SK-N-MC (cell line): Measurements from ENCODE around the gene CRY2.
A peak's percentile ranks its signal among the peaks of the same experiment; 100 is the strongest.
"Not testable (repeated sequence)": the region's sequence is repeated elsewhere in the genome, so short reads cannot be mapped to it uniquely, and the experiment has no call there.

Source experiments
- DNase-seq: peaks from one replicate; pipeline ENCODE4 v3.0.0-alpha.2; 2011; ENCODE audit warnings: low read depth, low spot score
- H3K27ac ChIP-seq: fragments of 200-600 bp; sonication (generic); 2 replicates; pipeline ENCODE4 v1.5.1; 2016; ENCODE audit warnings: mixed run types
- H3K36me3 ChIP-seq: fragments of 200-600 bp; sonication (generic); 2 replicates; pipeline ENCODE4 v1.6.1; 2017; ENCODE audit warnings: antibody characterized with exemption, low read length, mixed read lengths; ENCODE audit not compliant: insufficient read depth
- H3K4me3 ChIP-seq: fragments of 200-600 bp; sonication (generic); 2 replicates; pipeline ENCODE4 v1.5.1; 2016
- H3K9ac ChIP-seq: fragments of 200-600 bp; sonication (generic); 2 replicates; pipeline ENCODE4 v1.8.0; 2017; ENCODE audit warnings: mixed run types, mixed read lengths; ENCODE audit not compliant: insufficient read length
- H3K9me3 ChIP-seq: fragments of 200-600 bp; sonication (generic); 2 replicates; pipeline ENCODE4 v1.6.1; 2017; ENCODE audit warnings: low read depth, mild to moderate bottlenecking, antibody characterized with exemption, low read length, moderate library complexity, mixed read lengths
- EZH2 ChIP-seq: fragments of 200-600 bp; sonication (generic); IDR thresholded peaks from one replicate; pipeline ENCODE4 v1.6.1; 2017; ENCODE audit warnings: antibody characterized with exemption
- FOXP2 ChIP-seq: optimal IDR thresholded peaks from 2 replicates; pipeline ENCODE3; 2011; ENCODE audit warnings: mild to moderate bottlenecking, moderate library complexity; ENCODE audit not compliant: insufficient read depth; ENCODE audit errors: extremely low read length, control extremely low read depth
- POLR2AphosphoS5 ChIP-seq: IDR thresholded peaks from 2 replicates; pipeline ENCODE4 v1.6.1; 2012; ENCODE audit warnings: mild to moderate bottlenecking, low read depth, low read length, borderline replicate concordance

Gene CRY2

DNA sequence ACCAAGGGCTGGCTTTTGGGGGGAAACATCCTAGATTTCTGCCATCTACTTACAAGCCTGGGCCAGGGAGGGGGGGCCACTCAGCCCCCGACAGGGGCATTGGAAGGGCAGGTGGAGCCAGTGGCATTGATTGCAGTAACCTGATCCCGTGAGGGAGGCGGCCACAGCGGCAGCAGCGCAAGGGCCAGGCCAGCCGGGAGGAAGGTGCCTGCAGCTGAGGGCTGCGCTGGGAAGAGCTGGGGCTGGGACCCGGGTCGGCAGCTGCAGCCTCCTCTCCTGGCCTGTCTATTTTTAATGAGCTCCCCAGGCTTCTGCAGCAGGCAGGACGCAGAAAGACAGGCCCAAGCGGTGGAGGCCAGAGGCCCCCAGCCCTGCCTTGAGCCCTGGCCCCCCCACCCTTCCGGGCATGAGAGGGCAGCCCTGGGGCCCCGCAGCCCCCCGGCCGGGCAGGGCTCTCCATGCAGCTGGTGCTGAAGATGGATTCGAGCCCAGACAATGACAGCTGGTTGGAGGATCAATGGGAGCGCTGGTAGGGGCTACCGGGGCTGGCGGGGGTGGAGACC is 49.2 kb downstream of the CRY2 start:
- Histone ChIP-seq H3K4me3 (no peak overlapping the region), H3K36me3 (no peaks in the 10 kb centered on the region), H3K9me3 (no peaks in the 10 kb centered on the region), H3K9ac (no peak overlapping the region), H3K27ac (no peak overlapping the region)
- DNase-seq, result no peak
- TF ChIP-seq EZH2 (no peak), FOXP2 (no peak), POLR2AphosphoS5 (no peak)

DNA sequence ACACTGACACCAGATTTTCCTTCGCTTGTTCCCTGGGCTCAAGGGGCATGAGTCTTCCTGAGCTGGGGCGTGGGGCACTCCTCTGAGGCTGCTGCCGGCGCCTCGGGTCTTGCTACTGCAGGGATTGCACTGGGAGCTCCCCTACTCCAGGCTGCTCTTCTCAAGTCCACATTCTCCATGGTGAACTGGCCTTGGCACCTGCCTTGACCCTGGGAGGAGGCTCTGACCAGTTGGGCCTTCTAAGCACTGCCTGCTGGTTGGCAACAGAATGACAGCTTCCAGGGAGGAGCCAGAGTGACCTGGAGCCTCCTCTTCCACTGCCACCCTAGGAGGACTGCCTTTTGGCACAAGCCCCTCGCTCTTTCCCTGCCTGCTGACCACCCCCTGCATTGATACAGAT is 50.3 kb downstream of the CRY2 start:
- H3K36me3 ChIP-seq, result no peaks in the 10 kb centered on the region
- H3K9me3 ChIP-seq, result no peaks in the 10 kb centered on the region
- no peak overlapping the region for H3K4me3 ChIP-seq
- TF ChIP-seq FOXP2 (no peak), POLR2AphosphoS5 (no peak), EZH2 (no peak)
- no peak for DNase-seq
- no peak overlapping the region for H3K27ac ChIP-seq
- H3K9ac ChIP-seq, result no peak overlapping the region

DNA sequence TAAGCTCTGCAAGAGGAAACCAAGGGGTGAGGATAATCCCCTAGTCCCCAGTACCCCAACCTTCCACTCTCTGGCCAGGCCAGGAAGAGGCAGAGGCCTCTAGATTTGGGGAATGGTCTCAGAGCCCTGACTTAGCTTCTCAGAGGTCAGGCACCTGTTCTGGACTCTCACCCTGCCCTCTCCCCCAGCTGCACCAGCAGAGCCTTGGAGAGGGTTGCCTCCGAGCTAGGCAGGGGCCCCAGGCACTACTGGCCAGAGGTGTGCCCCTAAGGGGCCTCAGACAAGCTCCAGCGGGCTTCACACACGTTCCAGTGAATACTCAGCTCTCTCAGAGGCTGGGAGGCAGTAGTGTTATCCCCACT is 51.8 kb downstream of the CRY2 start:
- TF ChIP-seq POLR2AphosphoS5 (no peak), EZH2 (no peak), FOXP2 (no peak)
- no peak overlapping the region for H3K27ac ChIP-seq
- no peaks in the 10 kb centered on the region for H3K9me3 ChIP-seq
- H3K9ac ChIP-seq, result no peak overlapping the region
- no peak for DNase-seq
- H3K36me3 ChIP-seq, result no peaks in the 10 kb centered on the region
- no peak overlapping the region for H3K4me3 ChIP-seq

DNA sequence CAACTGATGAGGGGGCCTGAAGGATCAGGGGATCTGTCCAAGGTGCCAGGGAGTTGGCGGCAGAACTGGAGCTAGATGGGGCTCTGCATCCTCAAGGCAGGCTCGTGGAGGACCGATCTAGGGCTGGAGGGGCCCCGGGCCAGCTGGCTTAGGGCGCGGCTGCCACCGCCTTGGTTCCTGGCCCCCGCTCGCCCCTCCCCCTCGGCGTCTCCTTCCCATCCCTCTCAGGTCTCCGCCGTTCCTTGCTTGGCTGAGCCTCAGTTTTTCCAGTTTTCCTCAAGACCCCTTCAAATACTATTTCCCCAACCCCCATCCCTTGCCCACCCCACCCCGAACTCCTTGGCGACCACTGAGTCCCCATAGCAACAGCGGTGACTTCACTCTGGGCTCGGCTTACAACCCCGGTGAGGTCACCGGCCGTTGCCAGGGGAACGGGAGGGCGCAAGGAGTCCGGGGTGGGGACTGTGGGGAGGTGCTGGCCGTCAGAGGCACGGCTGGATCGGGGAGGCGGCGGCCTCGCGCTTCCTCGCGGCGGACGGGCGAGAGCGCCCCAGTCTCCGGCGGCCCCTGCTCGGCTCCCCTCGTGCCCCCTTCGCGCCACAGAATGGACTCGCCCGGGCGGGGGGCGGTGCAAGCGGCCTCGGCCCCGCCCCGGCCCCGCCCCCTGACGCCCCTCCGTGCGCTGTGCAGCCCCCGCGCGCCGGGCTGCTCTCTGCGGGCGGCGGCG is 52.3 kb downstream of the CRY2 start:
- H3K4me3 ChIP-seq, result peak overlapping the region; percentile 79
- DNase-seq, result no peak
- H3K9me3 ChIP-seq, result no peaks in the 10 kb centered on the region
- no peak overlapping the region for H3K9ac ChIP-seq
- TF ChIP-seq FOXP2 (no peak), POLR2AphosphoS5 (no peak), EZH2 (no peak)
- H3K36me3 ChIP-seq, result no peaks in the 10 kb centered on the region
- no peak overlapping the region for H3K27ac ChIP-seq

DNA sequence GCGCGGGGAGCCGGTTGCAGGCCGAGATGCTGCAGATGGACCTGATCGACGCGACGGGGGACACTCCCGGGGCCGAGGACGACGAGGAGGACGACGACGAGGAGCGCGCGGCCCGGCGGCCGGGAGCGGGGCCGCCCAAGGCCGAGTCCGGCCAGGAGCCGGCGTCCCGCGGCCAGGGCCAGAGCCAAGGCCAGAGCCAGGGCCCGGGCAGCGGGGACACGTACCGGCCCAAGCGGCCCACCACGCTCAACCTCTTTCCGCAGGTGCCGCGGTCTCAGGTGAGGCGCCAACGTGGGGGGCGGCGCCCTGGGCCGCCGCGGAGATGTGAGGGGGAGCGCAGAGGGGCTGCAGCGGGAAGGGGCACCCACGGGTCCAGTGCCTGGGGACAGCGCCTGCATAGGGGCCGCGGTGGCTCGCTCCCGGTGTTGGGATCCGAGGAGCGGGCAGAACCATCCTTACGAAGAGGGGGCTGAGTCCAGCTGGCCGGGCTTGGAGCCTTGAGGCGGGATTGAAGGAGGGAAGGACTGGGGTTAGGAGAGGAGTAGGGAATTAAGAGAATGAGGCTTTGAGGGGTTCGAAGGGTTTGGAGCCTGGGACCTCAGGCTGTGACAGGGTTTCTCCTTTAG is 53.0 kb downstream of the CRY2 start:
- not testable (repeated sequence) for H3K9ac ChIP-seq, DNase-seq, H3K27ac ChIP-seq, H3K9me3 ChIP-seq, H3K36me3 ChIP-seq
- H3K4me3 ChIP-seq, result peak overlapping the region; percentile 79

DNA sequence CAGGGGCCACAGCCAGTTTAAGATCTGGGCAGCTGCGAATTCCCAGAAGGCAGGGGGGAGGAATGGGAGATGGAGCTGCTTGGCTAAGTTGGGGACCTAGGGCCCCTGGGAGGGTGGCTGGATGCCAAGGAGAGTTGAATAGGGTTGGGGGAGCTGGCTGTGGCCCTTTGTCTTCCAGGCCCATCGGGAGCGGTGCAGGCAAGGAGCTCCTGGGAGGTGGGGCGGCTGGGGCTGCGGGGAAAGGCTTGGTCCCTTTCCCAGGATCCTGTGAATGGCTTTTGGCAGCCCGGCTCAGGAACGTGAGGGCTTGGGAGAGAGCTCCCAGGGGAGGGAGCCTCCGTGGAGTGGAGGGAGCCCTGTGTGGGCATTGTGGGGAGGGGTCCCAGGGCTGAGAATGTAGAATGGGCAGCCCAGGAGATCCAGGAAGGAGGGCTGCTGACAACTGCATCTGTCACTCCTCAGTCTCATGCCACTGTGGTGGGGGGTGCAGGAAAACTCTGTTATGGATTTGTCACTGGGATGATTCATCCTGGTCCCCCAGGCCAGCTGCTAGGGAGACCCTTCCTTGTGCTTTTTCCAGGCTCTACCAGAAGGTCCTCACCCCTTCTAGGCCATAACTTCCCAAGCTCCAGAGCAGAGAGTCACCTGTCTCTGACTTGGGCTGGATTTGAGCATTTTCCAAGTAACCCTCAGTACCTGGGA is 53.8 kb downstream of the CRY2 start:
- no peak for DNase-seq
- H3K27ac ChIP-seq, result no peak overlapping the region
- H3K9me3 ChIP-seq, result no peaks in the 10 kb centered on the region
- no peaks in the 10 kb centered on the region for H3K36me3 ChIP-seq
- peak overlapping the region; percentile 79; the same call in 1 of the 2 replicates for H3K4me3 ChIP-seq
- no peak for TF ChIP-seq POLR2AphosphoS5
- TF ChIP-seq EZH2, result no peak
- no peak for TF ChIP-seq FOXP2
- no peak overlapping the region for H3K9ac ChIP-seq

DNA sequence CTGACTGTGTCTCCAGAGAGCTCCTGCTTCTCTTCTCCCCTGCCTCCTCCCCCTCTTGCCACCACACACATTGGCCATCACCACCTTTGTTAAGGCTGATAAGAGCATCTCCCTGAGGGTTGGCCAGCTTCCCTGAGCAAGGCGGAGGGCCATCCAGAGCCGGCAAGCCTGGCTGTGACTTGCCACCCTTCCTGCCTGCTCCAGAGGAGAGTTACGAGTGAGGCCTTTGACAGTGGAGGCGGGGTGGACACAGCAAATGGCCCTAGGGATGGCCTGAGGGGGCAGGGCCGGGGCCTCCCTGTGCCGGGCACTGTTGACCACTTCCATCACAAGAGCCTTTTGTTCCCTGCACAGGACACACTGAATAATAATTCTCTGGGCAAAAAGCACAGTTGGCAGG is 54.4 kb downstream of the CRY2 start:
- TF ChIP-seq EZH2, result no peak
- no peak for TF ChIP-seq POLR2AphosphoS5
- no peak for TF ChIP-seq FOXP2
- DNase-seq, result no peak
- H3K4me3 ChIP-seq, result no peak overlapping the region

More for the DNA sequence above, 54.4 kb downstream of the CRY2 start:
- no peaks in the 10 kb centered on the region for H3K9me3 ChIP-seq
- no peak overlapping the region for H3K27ac ChIP-seq
- no peak overlapping the region for H3K9ac ChIP-seq
- no peaks in the 10 kb centered on the region for H3K36me3 ChIP-seq
